Measurements from ENCODE around the gene TNFRSF1A. TPM values are rescaled to one million over a fixed set of nuclear protein-coding genes. Genes with fewer than 3 reads are reported as not detected.

The TNFRSF1A gene
- total RNA-seq, 1 experiment from 2014 or later, result 79.0 TPM

DNA sequence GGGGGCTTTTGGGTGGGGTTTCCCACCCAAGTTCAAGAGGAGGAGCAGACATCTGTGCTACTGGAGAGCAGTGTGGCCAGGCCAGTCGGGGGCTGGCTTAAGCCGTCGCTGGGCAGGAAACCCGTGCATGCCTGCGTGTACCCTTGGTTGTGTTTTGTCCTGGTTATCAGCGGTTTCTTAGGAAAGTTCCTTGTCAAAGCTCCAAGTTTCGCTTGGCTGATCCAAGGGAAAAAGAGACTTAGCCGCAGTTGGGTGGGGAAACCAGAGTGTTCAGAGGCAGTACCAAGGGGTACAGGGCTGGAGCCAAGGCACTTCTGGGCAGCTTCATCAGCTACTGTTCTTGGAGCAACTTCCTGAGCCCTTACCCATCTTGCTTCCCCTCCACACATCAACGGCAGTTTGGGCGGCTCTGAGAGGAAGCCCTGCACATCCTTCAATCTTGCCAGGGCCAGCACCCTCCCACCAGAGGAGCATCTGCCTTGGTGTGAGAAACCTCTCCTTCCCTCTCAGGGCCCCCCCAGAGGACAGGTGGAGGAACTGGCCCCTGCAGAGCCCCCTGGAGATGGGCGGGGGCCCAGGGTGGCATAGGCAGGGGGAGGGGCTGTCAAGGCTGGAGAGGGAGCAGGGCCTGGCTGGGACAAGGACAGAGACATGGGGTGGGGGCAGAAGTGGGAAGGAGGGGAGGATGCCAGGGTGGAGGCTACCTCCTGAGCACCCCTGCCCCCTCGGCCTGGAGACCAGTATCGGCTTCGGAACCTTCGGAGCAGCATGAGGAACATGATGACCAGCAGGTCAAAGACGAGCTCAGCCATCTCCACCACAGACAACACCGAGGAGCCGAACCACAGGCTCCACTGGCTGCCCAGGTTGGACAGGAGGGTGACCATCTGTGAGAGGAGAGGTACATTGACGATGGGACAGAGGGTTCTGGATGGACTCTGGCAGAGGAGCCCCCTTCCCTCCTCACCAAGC lies 5.8 kb upstream of the TNFRSF1A start:
- no peaks in the 10 kb centered on the region for H3K36me3 ChIP-seq (ENCODE audit: control insufficient read depth, insufficient read depth, low read length)
- H3K4me1 Mint-ChIP-seq (ENCODE audit: low read depth, unreplicated experiment), result peaks cover 25% of the 10 kb centered on the region
- H3K9me3 ChIP-seq, result no peaks in the 10 kb centered on the region
- no peak for TF ChIP-seq CTCF (IDR thresholded peaks at IDR 0.05; ENCODE audit: insufficient read depth in 1 of 2, low read depth in 1 of 2, low read length in 1 of 2, severe bottlenecking in 1 of 2, unreplicated experiment in 1 of 2)
- H3K27me3 ChIP-seq (replicated peaks; ENCODE audit: control insufficient read depth, insufficient read depth, low read length), result no peaks in the 10 kb centered on the region
- no peak overlapping the region for H3K4me3 ChIP-seq (ENCODE audit: low read depth, low read length)
- intact Hi-C loops (cut with micrococcal nuclease; ENCODE audit: unreplicated experiment), result no loop called here
- H3K4me1 ChIP-seq, result peaks cover 17% of the 10 kb centered on the region
- H3K27ac Mint-ChIP-seq (ENCODE audit: unreplicated experiment), result no peak overlapping the region
- peaks cover 9% of the 10 kb centered on the region for H3K9me3 Mint-ChIP-seq (ENCODE audit: unreplicated experiment)
- BruUV-seq (replicated peaks), result no TSS peak
- no peak for DNase-seq
- ChIA-PET CTCF (no interaction called here), POLR2A (no interaction called here)
- H3K36me3 Mint-ChIP-seq (ENCODE audit: insufficient read depth, unreplicated experiment), result no peaks in the 10 kb centered on the region
- no peaks in the 10 kb centered on the region for H3K27me3 Mint-ChIP-seq (ENCODE audit: insufficient read depth, unreplicated experiment)
- no peak overlapping the region for H3K4me3 Mint-ChIP-seq (ENCODE audit: unreplicated experiment)

DNA sequence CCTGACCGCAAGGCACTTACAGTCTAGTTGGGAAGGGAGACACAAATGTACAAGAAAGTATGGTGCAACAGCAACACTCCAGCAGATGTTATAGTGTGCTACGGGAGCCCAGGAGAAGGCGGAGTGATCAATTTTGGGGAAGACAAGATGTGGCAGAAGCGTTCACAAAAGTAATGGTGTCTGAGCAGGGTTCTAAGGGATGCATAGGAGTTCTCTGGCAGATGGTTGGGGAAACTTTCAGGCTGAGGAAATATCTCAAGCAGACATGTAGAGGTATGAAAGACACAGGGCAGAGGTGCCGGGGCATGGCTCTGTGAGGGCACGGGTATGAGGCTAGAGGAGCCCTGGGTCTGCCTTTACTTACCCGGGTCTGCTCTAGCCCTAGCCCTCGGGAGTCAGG lies 5.1 kb upstream of the TNFRSF1A start:
- Histone ChIP-seq H3K27me3 (replicated peaks; ENCODE audit: control insufficient read depth, insufficient read depth, low read length) (no peaks in the 10 kb centered on the region), H3K4me1 (peaks cover 24% of the 10 kb centered on the region), H3K9me3 (no peaks in the 10 kb centered on the region), H3K4me3 (ENCODE audit: low read depth, low read length) (no peak overlapping the region), H3K36me3 (ENCODE audit: control insufficient read depth, insufficient read depth, low read length) (no peaks in the 10 kb centered on the region)
- peaks cover under 1% of the 10 kb centered on the region for H3K36me3 Mint-ChIP-seq (ENCODE audit: insufficient read depth, unreplicated experiment)
- no peak overlapping the region for H3K4me3 Mint-ChIP-seq (ENCODE audit: unreplicated experiment)
- ChIA-PET POLR2A (no interaction called here), CTCF (no interaction called here)
- H3K4me1 Mint-ChIP-seq (ENCODE audit: low read depth, unreplicated experiment), result peaks cover 32% of the 10 kb centered on the region
- no peak overlapping the region for H3K27ac Mint-ChIP-seq (ENCODE audit: unreplicated experiment)
- no peak for DNase-seq
- TF ChIP-seq CTCF (IDR thresholded peaks at IDR 0.05; ENCODE audit: insufficient read depth in 1 of 2, low read depth in 1 of 2, low read length in 1 of 2, severe bottlenecking in 1 of 2, unreplicated experiment in 1 of 2), result no peak
- peaks cover 9% of the 10 kb centered on the region for H3K9me3 Mint-ChIP-seq (ENCODE audit: unreplicated experiment)
- intact Hi-C loops (cut with micrococcal nuclease; ENCODE audit: unreplicated experiment), result no loop called here
- no peaks in the 10 kb centered on the region for H3K27me3 Mint-ChIP-seq (ENCODE audit: insufficient read depth, unreplicated experiment)
- BruUV-seq (replicated peaks), result TSS peak; percentile 60

- peaks cover 33% of the 10 kb centered on the region for H3K4me1 Mint-ChIP-seq (ENCODE audit: low read depth, unreplicated experiment)
- no peak for TF ChIP-seq CTCF (IDR thresholded peaks at IDR 0.05; ENCODE audit: insufficient read depth in 1 of 2, low read depth in 1 of 2, low read length in 1 of 2, severe bottlenecking in 1 of 2, unreplicated experiment in 1 of 2)
- Histone ChIP-seq H3K4me1 (peaks cover 24% of the 10 kb centered on the region), H3K4me3 (ENCODE audit: low read depth, low read length) (no peak overlapping the region), H3K27me3 (replicated peaks; ENCODE audit: control insufficient read depth, insufficient read depth, low read length) (no peaks in the 10 kb centered on the region), H3K9me3 (no peaks in the 10 kb centered on the region), H3K36me3 (ENCODE audit: control insufficient read depth, insufficient read depth, low read length) (no peaks in the 10 kb centered on the region)
- intact Hi-C loops (cut with micrococcal nuclease; ENCODE audit: unreplicated experiment), result no loop called here
- DNase-seq, result no peak
- BruUV-seq (replicated peaks), result no TSS peak
- H3K4me3 Mint-ChIP-seq (ENCODE audit: unreplicated experiment), result no peak overlapping the region
- CTCF ChIA-PET, result interaction anchor here (0.8 to 1.2 kb wide), 4 partner anchors 9 to 25 kb away, joined by 4 to 8 read pairs (median 5); no protein-coding TSS in a partner anchor
- H3K9me3 Mint-ChIP-seq (ENCODE audit: unreplicated experiment), result peaks cover 9% of the 10 kb centered on the region
- POLR2A ChIA-PET, result no interaction called here
- peak overlapping the region; percentile 23 for H3K27ac Mint-ChIP-seq (ENCODE audit: unreplicated experiment)
- peaks cover 6% of the 10 kb centered on the region for H3K36me3 Mint-ChIP-seq (ENCODE audit: insufficient read depth, unreplicated experiment)
- H3K27me3 Mint-ChIP-seq (ENCODE audit: insufficient read depth, unreplicated experiment), result no peaks in the 10 kb centered on the region
Measured at GRCh38 chr12:6346235-6346832, 4.5 kb upstream of the TNFRSF1A start.

All from Caco-2 (cell line).